ENCODE results near the gene LRRC4.

The LRRC4 gene

GRCh38 chr7:128057909-128058308 lies 26.7 kb upstream of the LRRC4 start:
- DNase-seq: no peak

- no peak for DNase-seq
Observed at GRCh38 chr7:128056901-128057300, 25.7 kb upstream of the LRRC4 start.

GRCh38 chr7:128055637-128056036 lies 24.4 kb upstream of the LRRC4 start:
- DNase-seq: no peak

GRCh38 chr7:128054511-128054910 lies 23.3 kb upstream of the LRRC4 start:
- DNase-seq: no peak

- no peak for DNase-seq
Observed at GRCh38 chr7:128053991-128054390, 22.8 kb upstream of the LRRC4 start.

- peak; percentile 6 for DNase-seq
Observed at GRCh38 chr7:128053023-128053422, 21.8 kb upstream of the LRRC4 start.

- DNase-seq: no peak
Observed at GRCh38 chr7:128052404-128052803, 21.2 kb upstream of the LRRC4 start.

GRCh38 chr7:128045766-128046165 lies 14.5 kb upstream of the LRRC4 start:
- DNase-seq: no peak

GRCh38 chr7:128045158-128045557 lies 13.9 kb upstream of the LRRC4 start:
- DNase-seq: no peak

GRCh38 chr7:128044064-128044463 lies 12.8 kb upstream of the LRRC4 start:
- DNase-seq: no peak

- no peak for DNase-seq
Observed at GRCh38 chr7:128042012-128042411, 10.8 kb upstream of the LRRC4 start.

- DNase-seq: no peak
Observed at GRCh38 chr7:128041203-128041602, 10.0 kb upstream of the LRRC4 start.

- DNase-seq: no peak
Observed at GRCh38 chr7:128040205-128040604, 9.0 kb upstream of the LRRC4 start.

- no peak for DNase-seq
Observed at GRCh38 chr7:128039544-128039953, 8.3 kb upstream of the LRRC4 start.

- no peak for DNase-seq
Observed at GRCh38 chr7:128037880-128038619, 6.8 kb upstream of the LRRC4 start.

- no peak for DNase-seq
Observed at GRCh38 chr7:128037081-128037480, 5.8 kb upstream of the LRRC4 start.

GRCh38 chr7:128036226-128036940 lies 5.1 kb upstream of the LRRC4 start:
- DNase-seq: no peak

GRCh38 chr7:128035712-128036111 lies 4.5 kb upstream of the LRRC4 start:
- no peak for DNase-seq

- DNase-seq: no peak
Observed at GRCh38 chr7:128034825-128035224, 3.6 kb upstream of the LRRC4 start.

- DNase-seq: no peak
Observed at GRCh38 chr7:128033246-128033645, 2.0 kb upstream of the LRRC4 start.

GRCh38 chr7:128032605-128033235 lies 1.5 kb upstream of the LRRC4 start:
- no peak for DNase-seq

GRCh38 chr7:128031901-128032604 lies 816 bp upstream of the LRRC4 start:
- peak; percentile 48 for DNase-seq

- no peak for DNase-seq
Observed at GRCh38 chr7:128030263-128030653, 979 bp downstream of the LRRC4 start.
